NCI-H446 (cell line): ENCODE data around the gene STK32C.

Experiments
- DNase-seq, 2 experiments: peaks; one replicate each; lab custom pipeline; 2025; lab: John Stamatoyannopoulos, UW

The STK32C gene

GRCh38 chr10:132199268-132199853 lies 108.4 kb downstream of the STK32C start:
- no peak for DNase-seq

- no peak for DNase-seq
Measured at GRCh38 chr10:132198381-132199181, 109.2 kb downstream of the STK32C start.

GRCh38 chr10:132198068-132198370 lies 109.7 kb downstream of the STK32C start:
- DNase-seq, result no peak

GRCh38 chr10:132197271-132198067 lies 110.3 kb downstream of the STK32C start:
- no peak for DNase-seq

- DNase-seq, result no peak
Measured at GRCh38 chr10:132196178-132197113, 111.3 kb downstream of the STK32C start.

- no peak for DNase-seq
Measured at GRCh38 chr10:132195366-132196075, 112.2 kb downstream of the STK32C start.

GRCh38 chr10:132194726-132195125 lies 113.0 kb downstream of the STK32C start:
- no peak for DNase-seq

GRCh38 chr10:132193907-132194552 lies 113.7 kb downstream of the STK32C start:
- DNase-seq, result no peak

- DNase-seq, result no peak
Measured at GRCh38 chr10:132192991-132193665, 114.6 kb downstream of the STK32C start.

- DNase-seq, result no peak
Measured at GRCh38 chr10:132192076-132192975, 115.4 kb downstream of the STK32C start.

- no peak for DNase-seq
Measured at GRCh38 chr10:132189810-132190422, 117.8 kb downstream of the STK32C start.

GRCh38 chr10:132189016-132189415 lies 118.7 kb downstream of the STK32C start:
- DNase-seq, result no peak

- DNase-seq, result no peak
Measured at GRCh38 chr10:132188331-132188730, 119.4 kb downstream of the STK32C start.

GRCh38 chr10:132187430-132188138 lies 120.2 kb downstream of the STK32C start:
- DNase-seq, result no peak

GRCh38 chr10:132186488-132187429 lies 121.0 kb downstream of the STK32C start, which contains the start of gene DPYSL4:
Gene DPYSL4 (plus strand): TSS chr10:132186948. CDS start chr10:132187064, 116 bp downstream.
- peak in 1 of 2 experiments; percentile 22 for DNase-seq

GRCh38 chr10:132185601-132186487 lies 121.9 kb downstream of the STK32C start:
- DNase-seq, result no peak
